SK-N-SH (cell line): ENCODE measurements around the gene SYT14. TPM values are rescaled to one million over a fixed set of nuclear protein-coding genes. Genes with fewer than 3 reads are reported as not detected.
A peak's percentile ranks its signal among the peaks of the same experiment; 100 is the strongest.

Experiments
- CTCF ChIA-PET: fragments of 300-600, 350-600 bp; formaldehyde crosslinking; extraction: SDS; loops from one replicate; lab custom pipeline; 2021; lab: Yijun Ruan, JAX
- POLR2A ChIA-PET: fragments of 350-600 bp; sonication (Branson Sonifier 250); formaldehyde crosslinking; extraction: SDS; loops from one replicate; lab custom pipeline; 2020; ENCODE audit warnings: antibody characterized with exemption, inconsistent platforms; lab: Yijun Ruan, JAX
- DNase-seq: peaks from one replicate; pipeline ENCODE4 v3.0.0; 2012
- H2AFZ ChIP-seq: fragments of 200-600 bp; sonication (generic); 2 replicates; pipeline ENCODE4 v1.8.1; 2016; ENCODE audit warnings: antibody characterized with exemption, mild to moderate bottlenecking, low read depth
- H3F3A ChIP-seq: fragments of 200-600 bp; sonication (generic); replicated peaks from 2 replicates; pipeline ENCODE3; 2016; ENCODE audit warnings: antibody characterized with exemption, mild to moderate bottlenecking; ENCODE audit not compliant: insufficient read depth
- H3K27ac ChIP-seq, 2 experiments: fragments of 200-500 bp in 1 of 2; fragments of 200-600 bp in 1 of 2; sonication (Bioruptor generic) in 1 of 2; sonication (generic), shearing (Covaris generic) in 1 of 2; 2 replicates each; pipeline versions ENCODE4 v1.5.1 to v1.6.1; 2014 to 2016; ENCODE audit warnings: low read depth in 2 of 2, inconsistent platforms in 1 of 2, low read length in 1 of 2, mild to moderate bottlenecking in 1 of 2, mixed read lengths in 1 of 2
- H3K27me3 ChIP-seq: fragments of 200-600 bp; sonication (generic), shearing (Covaris generic); 2 replicates; pipeline ENCODE4 v1.6.1; 2016; ENCODE audit warnings: mixed run types; ENCODE audit not compliant: insufficient read depth
- H3K36me3 ChIP-seq, 2 experiments: fragments of 200-500 bp in 1 of 2; fragments of 200-600 bp in 1 of 2; sonication (Bioruptor generic) in 1 of 2; sonication (generic) in 1 of 2; replicated peaks in 1 of 2; 2 replicates each; pipeline versions ENCODE3 to v1.5.1; 2014 to 2016; ENCODE audit warnings: low read length in 1 of 2, mild to moderate bottlenecking in 1 of 2; ENCODE audit not compliant: insufficient read depth in 2 of 2, control insufficient read depth in 1 of 2
- H3K4me1 ChIP-seq, 2 experiments: fragments of 200-500 bp in 1 of 2; fragments of 200-600 bp in 1 of 2; sonication (Bioruptor generic) in 1 of 2; sonication (generic), shearing (Covaris generic) in 1 of 2; 2 replicates each; pipeline versions ENCODE4 v1.5.1 to v1.6.1; 2014 to 2016; ENCODE audit warnings: low read depth in 1 of 2, low read length in 1 of 2, mixed run types in 1 of 2; ENCODE audit not compliant: insufficient read depth in 2 of 2, control insufficient read depth in 1 of 2
- H3K4me2 ChIP-seq: fragments of 200-600 bp; sonication (generic), shearing (Covaris generic); 2 replicates; pipeline ENCODE4 v1.6.1; 2017; ENCODE audit warnings: mixed run types
- H3K4me3 ChIP-seq, 2 experiments: fragments of 200-500 bp in 1 of 2; fragments of 200-600 bp in 1 of 2; sonication (Bioruptor generic) in 1 of 2; sonication (generic), shearing (Covaris generic) in 1 of 2; 2 replicates each; pipeline versions ENCODE4 v1.5.1 to v1.8.1; 2014 to 2016; ENCODE audit warnings: low read depth in 2 of 2, inconsistent platforms in 1 of 2, low read length in 1 of 2, mild to moderate bottlenecking in 1 of 2, mixed read lengths in 1 of 2, moderate library complexity in 1 of 2
- H3K79me2 ChIP-seq: fragments of 200-600 bp; sonication (generic); 2 replicates; pipeline ENCODE4 v1.8.1; 2017; ENCODE audit warnings: mild to moderate bottlenecking; ENCODE audit not compliant: insufficient read depth
- H3K9ac ChIP-seq: fragments of 200-600 bp; sonication (generic); 2 replicates; pipeline ENCODE4 v1.6.1; 2017; ENCODE audit warnings: mixed run types
- H3K9me2 ChIP-seq: fragments of 200-600 bp; sonication (generic); 2 replicates; pipeline ENCODE4 v1.6.1; 2017; ENCODE audit warnings: mixed run types
- H3K9me3 ChIP-seq: fragments of 200-600 bp; sonication (generic); 2 replicates; pipeline ENCODE4 v1.6.1; 2017; ENCODE audit warnings: mixed run types, mild to moderate bottlenecking, moderate library complexity
- H4K20me1 ChIP-seq: fragments of 200-600 bp; sonication (generic); 2 replicates; pipeline ENCODE4 v1.6.1; 2017; ENCODE audit warnings: mild to moderate bottlenecking, mixed run types; ENCODE audit not compliant: insufficient read depth
- EP300 ChIP-seq, 2 experiments: IDR thresholded peaks; 2 replicates each; pipeline versions ENCODE4 v1.4.0 to v1.6.1; 2012; ENCODE audit warnings: borderline replicate concordance in 1 of 2, low read depth in 1 of 2, low read length in 1 of 2
- FOSL2 ChIP-seq: IDR thresholded peaks from 2 replicates; pipeline ENCODE4 v1.4.0; 2012; ENCODE audit warnings: low read depth, mild to moderate bottlenecking, moderate library complexity, borderline replicate concordance
- NFIC ChIP-seq: IDR thresholded peaks from 2 replicates; pipeline ENCODE4 v1.4.0; 2012; ENCODE audit warnings: borderline replicate concordance
- POLR2AphosphoS5 ChIP-seq: IDR thresholded peaks from 2 replicates; pipeline ENCODE4 v1.6.1; 2012; ENCODE audit warnings: low read depth, low read length
- RAD21 ChIP-seq: IDR thresholded peaks from 2 replicates; pipeline ENCODE4 v1.6.1; 2012; ENCODE audit warnings: mild to moderate bottlenecking, low read length
- RCOR1 ChIP-seq: fragments of 150-350 bp; IDR thresholded peaks from 2 replicates; pipeline ENCODE4 v1.6.1; 2017; ENCODE audit warnings: antibody characterized with exemption, low read length
- TCF12 ChIP-seq: IDR thresholded peaks from 2 replicates; pipeline ENCODE4 v1.4.0; 2012
- YY1 ChIP-seq: IDR thresholded peaks from 2 replicates; pipeline ENCODE4 v1.4.0; 2012; ENCODE audit warnings: low read depth, mild to moderate bottlenecking
- WGBS: methylation state at CpG from one replicate; pipeline ENCODE4 v1.1.6; 2017; ENCODE audit warnings: low lambda C conversion rate; 5-methylcytosine and 5-hydroxymethylcytosine counted together
- polyA plus RNA-seq, 3 experiments: library from polyadenylated mRNA; depleted of rRNA; stranded (reverse); fragments of >200 nt; gene quantifications; 2 replicates each; pipeline ENCODE4 v1.2.3, GENCODE V29; 2012
- TF ChIP-seq, protein P1 (sequence below): IDR thresholded peaks from 2 replicates; pipeline ENCODE4; 2012
- TF ChIP-seq, protein P2 (sequence below): IDR thresholded peaks from 2 replicates; pipeline ENCODE4 v1.4.0; 2012; ENCODE audit warnings: low read depth

The SYT14 gene
- polyA plus RNA-seq, 1 of the 3 experiments (the other 2 are of a cell fraction): 1.2 TPM

DNA sequence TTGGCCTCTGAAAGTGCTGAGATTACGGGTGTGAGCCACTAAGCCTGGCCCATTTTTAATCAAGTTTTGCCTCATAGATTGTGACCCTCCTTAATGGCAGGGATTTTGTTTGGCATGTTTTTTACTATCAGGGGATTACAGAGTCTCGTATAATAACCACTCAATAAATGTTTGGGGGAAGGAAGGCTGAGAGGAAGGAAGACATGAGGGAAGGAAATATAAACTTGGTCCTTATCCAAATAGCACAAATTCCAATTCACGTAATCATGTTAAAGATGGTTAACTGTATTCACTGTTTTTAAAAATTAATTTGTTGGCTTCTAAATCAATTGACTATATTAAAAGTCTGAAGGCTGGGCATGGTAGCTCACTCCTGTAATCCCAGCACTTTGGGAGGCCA is 263.7 kb downstream of the SYT14 start:
- Histone ChIP-seq H3K9me2 (no peaks in the 10 kb centered on the region), H3K4me3 (no peak overlapping the region)

DNA sequence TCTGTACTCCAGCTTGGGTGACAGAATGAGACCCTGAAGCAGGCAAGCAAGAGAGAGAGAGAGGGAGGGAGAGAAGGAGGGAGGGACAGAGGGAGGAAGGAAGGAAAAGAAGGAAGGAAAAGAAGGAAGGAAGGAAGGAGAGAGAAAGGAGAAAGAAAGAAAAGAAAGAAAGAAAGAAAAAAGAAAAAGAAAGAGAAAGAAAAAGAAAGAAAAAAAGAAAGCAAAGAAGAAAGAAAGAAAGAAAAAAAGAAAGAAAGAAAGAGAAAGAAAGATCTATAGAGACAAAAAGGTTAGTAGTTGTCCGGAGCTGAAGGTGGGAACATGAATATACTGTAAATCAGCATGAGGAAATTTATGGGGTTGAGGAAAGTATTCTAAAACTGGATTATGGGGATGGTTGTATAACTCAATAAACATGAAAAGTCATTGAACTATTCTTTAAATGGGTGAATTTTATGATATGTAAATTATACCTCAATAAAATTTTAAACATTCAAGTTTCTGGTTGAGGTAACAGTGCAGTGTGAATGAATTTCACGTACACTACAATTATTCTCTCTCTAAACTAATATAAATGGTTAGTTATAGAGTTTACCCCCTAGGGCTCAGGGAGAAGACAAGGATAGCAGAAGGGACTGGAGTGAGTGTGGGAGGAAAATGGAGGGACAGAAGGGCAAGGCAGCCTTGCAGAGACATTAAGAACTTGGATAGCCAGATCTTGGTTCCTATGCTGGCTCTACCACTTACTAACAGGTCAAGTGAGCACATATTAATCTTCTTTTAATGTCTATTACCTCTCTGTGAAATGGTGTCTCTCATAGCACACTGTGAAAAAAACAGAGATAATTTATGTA is 269.8 kb downstream of the SYT14 start:
- H3K9me3 ChIP-seq: no peaks in the 10 kb centered on the region
- CTCF ChIA-PET: no interaction called here
- 80% methylated on average over 2 of the region's 2 CpGs for WGBS
- H3F3A ChIP-seq: no peaks in the 10 kb centered on the region
- H3K27ac ChIP-seq: no peak overlapping the region
- no peak overlapping the region for H2AFZ ChIP-seq
- H3K4me3 ChIP-seq: no peak overlapping the region
- no peak overlapping the region for H3K9ac ChIP-seq
- H3K9me2 ChIP-seq: no peaks in the 10 kb centered on the region
- H3K4me1 ChIP-seq: no peaks in the 10 kb centered on the region
- TF ChIP-seq FOSL2: no peak
- TF ChIP-seq RAD21: no peak
- TF ChIP-seq, all 33 proteins: peak for 0
- POLR2A ChIA-PET: no interaction called here
- Histone ChIP-seq H3K27me3 (no peaks in the 10 kb centered on the region), H3K36me3 (no peaks in the 10 kb centered on the region), H3K79me2 (no peaks in the 10 kb centered on the region), H4K20me1 (no peaks in the 10 kb centered on the region), H3K4me2 (no peak overlapping the region)
- DNase-seq: no peak

More for the DNA sequence above, 263.7 kb downstream of the SYT14 start:
- H3K27ac ChIP-seq: no peak overlapping the region
- H3K36me3 ChIP-seq: no peaks in the 10 kb centered on the region
- H3F3A ChIP-seq: no peaks in the 10 kb centered on the region
- no peaks in the 10 kb centered on the region for H3K9me3 ChIP-seq
- 0 out of 2 replicates have a peak, but pooled peaks have one; percentile 22 for TF ChIP-seq NFIC
- TF ChIP-seq YY1: no peak
- TF ChIP-seq, all 33 proteins: peak for 1
- ChIA-PET CTCF (interaction anchor here (0.9 kb wide), 1 partner anchor 54 kb away, joined by 3 read pairs; no protein-coding TSS in a partner anchor), POLR2A (no interaction called here)
- Histone ChIP-seq H4K20me1 (no peaks in the 10 kb centered on the region), H3K4me1 (no peaks in the 10 kb centered on the region; a peak in 1 of 4 replicates), H2AFZ (no peak overlapping the region), H3K9ac (no peak overlapping the region), H3K79me2 (no peaks in the 10 kb centered on the region), H3K27me3 (no peaks in the 10 kb centered on the region), H3K4me2 (no peak overlapping the region)
- DNase-seq: no peak
- WGBS: 63% methylated on average over 3 of the region's 3 CpGs

DNA sequence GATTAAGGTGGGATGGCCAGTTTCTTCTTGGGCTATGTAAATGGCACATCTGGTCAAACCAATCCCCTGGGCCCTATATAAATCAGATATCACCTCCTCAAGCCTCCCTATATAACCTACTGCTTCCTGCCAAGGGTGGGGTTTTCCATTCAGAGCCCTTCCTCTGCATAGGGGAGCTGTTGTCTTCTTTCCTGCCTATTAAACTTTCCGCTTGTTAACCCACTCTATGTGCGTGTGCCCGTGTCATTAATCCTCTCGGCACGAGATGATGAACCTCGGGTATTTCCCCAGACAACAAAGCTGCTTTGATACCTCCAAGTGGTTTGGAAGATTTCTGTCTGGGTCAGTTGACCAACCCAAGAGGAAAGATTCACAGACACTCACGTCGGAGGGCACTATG is 275.3 kb downstream of the SYT14 start:
- no peak overlapping the region for H3K4me2 ChIP-seq
- H3K36me3 ChIP-seq: no peaks in the 10 kb centered on the region
- DNase-seq: no peak
- H3K79me2 ChIP-seq: no peaks in the 10 kb centered on the region
- H3K27ac ChIP-seq: no peak overlapping the region
- H3K27me3 ChIP-seq: no peaks in the 10 kb centered on the region
- ChIA-PET POLR2A (no interaction called here), CTCF (interaction anchor here (1.1 kb wide), 1 partner anchor 62 kb away, joined by 3 read pairs; no protein-coding TSS in a partner anchor)
- no peaks in the 10 kb centered on the region for H4K20me1 ChIP-seq
- no peak overlapping the region for H3K4me3 ChIP-seq
- no peaks in the 10 kb centered on the region for H3K4me1 ChIP-seq
- TF ChIP-seq RCOR1: no peak
- TF ChIP-seq, protein P1, sequence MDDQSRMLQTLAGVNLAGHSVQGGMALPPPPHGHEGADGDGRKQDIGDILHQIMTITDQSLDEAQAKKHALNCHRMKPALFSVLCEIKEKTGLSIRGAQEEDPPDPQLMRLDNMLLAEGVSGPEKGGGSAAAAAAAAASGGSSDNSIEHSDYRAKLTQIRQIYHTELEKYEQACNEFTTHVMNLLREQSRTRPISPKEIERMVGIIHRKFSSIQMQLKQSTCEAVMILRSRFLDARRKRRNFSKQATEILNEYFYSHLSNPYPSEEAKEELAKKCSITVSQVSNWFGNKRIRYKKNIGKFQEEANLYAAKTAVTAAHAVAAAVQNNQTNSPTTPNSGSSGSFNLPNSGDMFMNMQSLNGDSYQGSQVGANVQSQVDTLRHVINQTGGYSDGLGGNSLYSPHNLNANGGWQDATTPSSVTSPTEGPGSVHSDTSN: no peak
- TF ChIP-seq POLR2AphosphoS5: no peak
- no peak for TF ChIP-seq NFIC
- TF ChIP-seq EP300 (IDR thresholded peaks at IDR 0.05; ENCODE audit: borderline replicate concordance in 1 of 2, low read depth in 1 of 2, low read length in 1 of 2): no peak
- no peak for TF ChIP-seq YY1
- TF ChIP-seq, protein P2, sequence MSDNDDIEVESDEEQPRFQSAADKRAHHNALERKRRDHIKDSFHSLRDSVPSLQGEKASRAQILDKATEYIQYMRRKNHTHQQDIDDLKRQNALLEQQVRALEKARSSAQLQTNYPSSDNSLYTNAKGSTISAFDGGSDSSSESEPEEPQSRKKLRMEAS: no peak
- no peak for TF ChIP-seq TCF12
- H3K9ac ChIP-seq: no peak overlapping the region
- 80% methylated on average over 8 of the region's 8 CpGs for WGBS
- H3F3A ChIP-seq: no peaks in the 10 kb centered on the region
- H2AFZ ChIP-seq: no peak overlapping the region
- no peaks in the 10 kb centered on the region for H3K9me2 ChIP-seq
- H3K9me3 ChIP-seq: no peaks in the 10 kb centered on the region
